Left colon (tissue), 2 donors: ENCODE results near the gene LGALS8. TPM values are rescaled to one million over a fixed set of nuclear protein-coding genes. Genes with fewer than 3 reads are reported as not detected.
A peak's percentile ranks its signal among the peaks of the same experiment; 100 is the strongest.
"Not testable (repeated sequence)": the region's sequence is repeated elsewhere in the genome, so short reads cannot be mapped to it uniquely, and the experiment has no call there.

ENCODE experiments used
- ATAC-seq: fragments of 200-7000 bp; cut with Tn5 transposase; one replicate; pipeline ENCODE4 v1.9.1; 2020; ENCODE audit warnings: mild to moderate bottlenecking, moderate library complexity
- DNase-seq, 2 donors: peaks; one replicate each; pipeline ENCODE4 v3.0.0-alpha.2; 2020
- intact Hi-C, 2 donors: fragments of 100-400 bp; cut with DNase I in 1 of 2; cut with micrococcal nuclease in 1 of 2; formaldehyde crosslinking; loops; one replicate each; pipeline versions ENCODE4 v1.11.2 to v1.14.0; 2022; cut with DNase I, micrococcal nuclease
- total RNA-seq, 2 donors: library from RNA; stranded (reverse); fragmentation: NEBNext Ultra II Directional; extraction: Animal tissue kit (Norgen Biotek cat#: 25700); gene quantifications; one replicate each; pipeline ENCODE4 v1.2.1, GENCODE V29; 2021
- donor health status: DM: no; HTN: no; CAD: no.
- donor health status: DM: yes; HTN: yes; CAD: no.

Gene LGALS8
- total RNA-seq, 2 donors from 2014 or later = 39.2 to 42.0 TPM

- intact Hi-C loops, DNase-seq, ATAC-seq: not testable (repeated sequence)
Observed at GRCh38 chr1:236504338-236504737, 19.4 kb upstream of the LGALS8 start.

GRCh38 chr1:236507022-236507700 lies 16.6 kb upstream of the LGALS8 start:
- ATAC-seq = no peak
- no peak for DNase-seq
- intact Hi-C loops = no loop called here

- intact Hi-C loops = no loop called here
- DNase-seq (no peak), ATAC-seq (no peak)
Observed at GRCh38 chr1:236508593-236509027, 15.2 kb upstream of the LGALS8 start.

- DNase-seq (no peak), ATAC-seq (no peak)
- intact Hi-C loops = no loop called here
Observed at GRCh38 chr1:236509203-236509602, 14.6 kb upstream of the LGALS8 start.

- intact Hi-C loops = no loop called here
- DNase-seq (peak; percentile 42 to 47), ATAC-seq (peak; percentile 100)
Observed at GRCh38 chr1:236509647-236510401, 14.0 kb upstream of the LGALS8 start.

- intact Hi-C loops = no loop called here
Observed at GRCh38 chr1:236511735-236512418, 11.9 kb upstream of the LGALS8 start.

GRCh38 chr1:236514703-236515442 lies 8.9 kb upstream of the LGALS8 start:
- intact Hi-C loops = no loop called here
- ATAC-seq (peak; percentile 12), DNase-seq (no peak)

More at GRCh38 chr1:236511735-236512418, 11.9 kb upstream of the LGALS8 start:
- DNase-seq = no peak
- no peak for ATAC-seq

- ATAC-seq = no peak
- intact Hi-C loops = no loop called here
- DNase-seq = no peak
Observed at GRCh38 chr1:236515443-236515958, 8.3 kb upstream of the LGALS8 start.

GRCh38 chr1:236516929-236517704 lies 6.7 kb upstream of the LGALS8 start:
- intact Hi-C loops = no loop called here
- DNase-seq = no peak

GRCh38 chr1:236518322-236518721 lies 5.5 kb upstream of the LGALS8 start:
- intact Hi-C loops = no loop called here
- ATAC-seq = no peak
- DNase-seq = no peak

More at GRCh38 chr1:236516929-236517704, 6.7 kb upstream of the LGALS8 start:
- ATAC-seq = peak; percentile 73

- no peak for DNase-seq
- intact Hi-C loops = no loop called here
- no peak for ATAC-seq
Observed at GRCh38 chr1:236520445-236521005, 3.3 kb upstream of the LGALS8 start.

GRCh38 chr1:236522937-236523703 lies 662 bp upstream of the LGALS8 start:
- DNase-seq = peak; percentile 63 to 67
- intact Hi-C loops = no loop called here
- ATAC-seq = peak; percentile 76

- intact Hi-C loops = no loop called here
- DNase-seq (peak; percentile 52 to 68), ATAC-seq (peak; percentile 83)
Observed at GRCh38 chr1:236524142-236524894, 536 bp downstream of the LGALS8 start.

- ATAC-seq (no peak), DNase-seq (no peak)
- intact Hi-C loops = no loop called here
Observed at GRCh38 chr1:236524895-236525184, 1.1 kb downstream of the LGALS8 start.

GRCh38 chr1:236526079-236526478 lies 2.3 kb downstream of the LGALS8 start:
- intact Hi-C loops = no loop called here
- ATAC-seq (no peak), DNase-seq (no peak)

GRCh38 chr1:236530286-236530685 lies 6.5 kb downstream of the LGALS8 start:
- DNase-seq (no peak), ATAC-seq (no peak)
- intact Hi-C loops = no loop called here

GRCh38 chr1:236530959-236531358 lies 7.2 kb downstream of the LGALS8 start:
- ATAC-seq = peak; percentile 27
- intact Hi-C loops = no loop called here

More at GRCh38 chr1:236530959-236531358, 7.2 kb downstream of the LGALS8 start:
- no peak for DNase-seq
